ENCODE data around the gene DDA1. TPM values are rescaled to one million over a fixed set of nuclear protein-coding genes. Genes with fewer than 3 reads are reported as not detected.

DDA1 gene
- 21.9 and 27.7 TPM in 2 replicates for total RNA-seq (ENCODE audit: low replicate concordance)

GRCh38 chr19:17309198-17309964, at the start of gene DDA1:
Gene DDA1 (plus strand): TSS chr19:17309563. CDS start chr19:17309655, 92 bp downstream.
- H3K36me3 ChIP-seq, result no peaks in the 10 kb centered on the region

GRCh38 chr19:17259934-17260333, 49.4 kb upstream of the DDA1 start:
- Histone ChIP-seq H3K79me2 (ENCODE audit: low read depth) (no peaks in the 10 kb centered on the region), H2AFZ (replicated peaks) (no peak overlapping the region), H3K9me3 (ENCODE audit: low read depth) (no peaks in the 10 kb centered on the region), H4K20me1 (ENCODE audit: low read depth) (no peaks in the 10 kb centered on the region), H3F3A (ENCODE audit: low read depth) (peaks cover 2% of the 10 kb centered on the region), H3K4me1 (no peaks in the 10 kb centered on the region), H3K9ac (no peak overlapping the region), H3K4me3 (no peak overlapping the region), H3K36me3 (no peaks in the 10 kb centered on the region), H3K4me2 (no peak overlapping the region), H3K27ac (no peak overlapping the region), H3K27me3 (no peaks in the 10 kb centered on the region)
- no peaks in the 10 kb centered on the region for H3K9me3 Mint-ChIP-seq
- TF ChIP-seq, protein P1, sequence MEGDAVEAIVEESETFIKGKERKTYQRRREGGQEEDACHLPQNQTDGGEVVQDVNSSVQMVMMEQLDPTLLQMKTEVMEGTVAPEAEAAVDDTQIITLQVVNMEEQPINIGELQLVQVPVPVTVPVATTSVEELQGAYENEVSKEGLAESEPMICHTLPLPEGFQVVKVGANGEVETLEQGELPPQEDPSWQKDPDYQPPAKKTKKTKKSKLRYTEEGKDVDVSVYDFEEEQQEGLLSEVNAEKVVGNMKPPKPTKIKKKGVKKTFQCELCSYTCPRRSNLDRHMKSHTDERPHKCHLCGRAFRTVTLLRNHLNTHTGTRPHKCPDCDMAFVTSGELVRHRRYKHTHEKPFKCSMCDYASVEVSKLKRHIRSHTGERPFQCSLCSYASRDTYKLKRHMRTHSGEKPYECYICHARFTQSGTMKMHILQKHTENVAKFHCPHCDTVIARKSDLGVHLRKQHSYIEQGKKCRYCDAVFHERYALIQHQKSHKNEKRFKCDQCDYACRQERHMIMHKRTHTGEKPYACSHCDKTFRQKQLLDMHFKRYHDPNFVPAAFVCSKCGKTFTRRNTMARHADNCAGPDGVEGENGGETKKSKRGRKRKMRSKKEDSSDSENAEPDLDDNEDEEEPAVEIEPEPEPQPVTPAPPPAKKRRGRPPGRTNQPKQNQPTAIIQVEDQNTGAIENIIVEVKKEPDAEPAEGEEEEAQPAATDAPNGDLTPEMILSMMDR (IDR thresholded peaks at IDR 0.05), result no peak
- TF ChIP-seq EZH2phosphoT487 (IDR thresholded peaks at IDR 0.05) (no peak), EZH2 (IDR thresholded peaks at IDR 0.05) (no peak)
- H3K27ac Mint-ChIP-seq, result no peak overlapping the region
- peaks cover 12% of the 10 kb centered on the region for H3K27me3 Mint-ChIP-seq (ENCODE audit: insufficient read depth, low read depth)
- no peaks in the 10 kb centered on the region for H3K36me3 Mint-ChIP-seq
- no peak for DNase-seq (ENCODE audit: low spot score)
- peaks cover 18% of the 10 kb centered on the region for H3K4me1 Mint-ChIP-seq
- H3K4me3 Mint-ChIP-seq, result no peak overlapping the region

More at GRCh38 chr19:17309198-17309964, at the start of gene DDA1:
- peak within 1 kb of the TSS; percentile 96 for H3K4me3 Mint-ChIP-seq
- Histone ChIP-seq H3K79me2 (ENCODE audit: low read depth) (peaks cover 46% of the 10 kb centered on the region), H2AFZ (replicated peaks) (peak within 1 kb of the TSS; percentile 74), H3K27ac (no peak within 1 kb of the TSS), H3K4me3 (peak within 1 kb of the TSS; percentile 93), H3K4me2 (peak within 1 kb of the TSS; percentile 78), H3K4me1 (peaks cover 7% of the 10 kb centered on the region), H3K9me3 (ENCODE audit: low read depth) (no peaks in the 10 kb centered on the region), H4K20me1 (ENCODE audit: low read depth) (peaks cover 21% of the 10 kb centered on the region), H3F3A (ENCODE audit: low read depth) (peaks cover 43% of the 10 kb centered on the region), H3K9ac (peak within 1 kb of the TSS; percentile 54), H3K27me3 (no peaks in the 10 kb centered on the region)
- DNase-seq (ENCODE audit: low spot score), result peak; percentile 100
- peak within 1 kb of the TSS; percentile 79 for H3K27ac Mint-ChIP-seq
- H3K27me3 Mint-ChIP-seq (ENCODE audit: insufficient read depth, low read depth), result peaks cover 9% of the 10 kb centered on the region
- no peak for TF ChIP-seq EZH2 (IDR thresholded peaks at IDR 0.05)
- TF ChIP-seq EZH2phosphoT487 (IDR thresholded peaks at IDR 0.05), result no peak
- TF ChIP-seq, protein P1 (IDR thresholded peaks at IDR 0.05), result no peak
- H3K9me3 Mint-ChIP-seq, result no peaks in the 10 kb centered on the region
- no peaks in the 10 kb centered on the region for H3K36me3 Mint-ChIP-seq
- peaks cover 32% of the 10 kb centered on the region for H3K4me1 Mint-ChIP-seq

DNA sequence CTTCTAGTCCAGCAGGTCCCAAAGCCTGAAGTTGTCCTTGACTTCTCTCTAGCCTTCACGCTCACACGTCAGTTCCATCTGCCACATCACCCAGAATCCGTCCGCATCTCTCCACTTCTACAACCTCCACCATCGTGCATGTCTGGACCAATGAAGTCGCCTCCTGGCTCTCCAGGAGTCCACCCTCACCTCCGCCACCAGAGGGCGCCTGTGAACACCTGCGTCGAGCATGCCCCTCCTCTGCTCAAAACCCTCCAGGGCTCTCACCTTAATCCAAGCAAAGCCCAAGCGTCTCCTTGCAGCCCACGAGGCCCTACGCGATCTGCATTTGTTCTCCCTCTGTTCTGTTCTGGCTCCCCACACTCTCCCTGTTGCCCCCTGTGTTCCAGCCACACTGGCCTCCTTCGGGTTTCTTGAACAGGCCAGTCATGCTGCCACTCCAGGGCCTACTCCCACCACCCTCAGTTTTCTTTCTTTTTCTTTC, 48.5 kb upstream of the DDA1 start:
- Mint-ChIP-seq H3K4me3 (peak overlapping the region; percentile 0), H3K27me3 (ENCODE audit: insufficient read depth, low read depth) (peaks cover 12% of the 10 kb centered on the region), H3K9me3 (no peaks in the 10 kb centered on the region), H3K36me3 (no peaks in the 10 kb centered on the region), H3K4me1 (peaks cover 18% of the 10 kb centered on the region), H3K27ac (no peak overlapping the region)
- Histone ChIP-seq H3F3A (ENCODE audit: low read depth) (peaks cover 9% of the 10 kb centered on the region), H3K9ac (no peak overlapping the region), H3K4me3 (no peak overlapping the region), H3K4me1 (no peaks in the 10 kb centered on the region), H4K20me1 (ENCODE audit: low read depth) (no peaks in the 10 kb centered on the region), H3K79me2 (ENCODE audit: low read depth) (no peaks in the 10 kb centered on the region), H2AFZ (replicated peaks) (peak overlapping the region; percentile 13), H3K27ac (no peak overlapping the region), H3K27me3 (no peaks in the 10 kb centered on the region), H3K4me2 (no peak overlapping the region), H3K9me3 (ENCODE audit: low read depth) (no peaks in the 10 kb centered on the region), H3K36me3 (no peaks in the 10 kb centered on the region)
- TF ChIP-seq EZH2 (IDR thresholded peaks at IDR 0.05), result no peak
- TF ChIP-seq, protein P1 (IDR thresholded peaks at IDR 0.05), result peak; percentile 90
- DNase-seq (ENCODE audit: low spot score), result peak; percentile 89
